Superior temporal gyrus (tissue), 1 donor: Measurements from ENCODE around the gene LAMA5.

Source experiments
- DNase-seq: peaks from one replicate; pipeline ENCODE4 v3.0.0-alpha.2; 2016; ENCODE audit errors: extremely low spot score

Gene LAMA5

GRCh38 chr20:62370807-62371587, 3.9 kb upstream of the LAMA5 start:
- DNase-seq: no peak

GRCh38 chr20:62370115-62370806, 3.1 kb upstream of the LAMA5 start:
- no peak for DNase-seq

GRCh38 chr20:62369815-62370114, 2.7 kb upstream of the LAMA5 start:
- no peak for DNase-seq

GRCh38 chr20:62368976-62369814, 2.1 kb upstream of the LAMA5 start:
- DNase-seq: no peak

- DNase-seq: no peak
Observed at GRCh38 chr20:62368392-62368975, 1.4 kb upstream of the LAMA5 start.

GRCh38 chr20:62367633-62368391, 700 bp upstream of the LAMA5 start:
- no peak for DNase-seq

GRCh38 chr20:62366370-62367135, 559 bp downstream of the LAMA5 start:
- DNase-seq: no peak

- no peak for DNase-seq
Observed at GRCh38 chr20:62365814-62366369, 1.2 kb downstream of the LAMA5 start.

- no peak for DNase-seq
Observed at GRCh38 chr20:62364911-62365736, 2.0 kb downstream of the LAMA5 start.

GRCh38 chr20:62363920-62364851, 2.9 kb downstream of the LAMA5 start:
- no peak for DNase-seq

GRCh38 chr20:62362991-62363919, 3.9 kb downstream of the LAMA5 start:
- no peak for DNase-seq

GRCh38 chr20:62362590-62362940, 4.5 kb downstream of the LAMA5 start:
- no peak for DNase-seq

- DNase-seq: no peak
Observed at GRCh38 chr20:62361799-62362589, 5.1 kb downstream of the LAMA5 start.

GRCh38 chr20:62360854-62361798, 6.0 kb downstream of the LAMA5 start:
- DNase-seq: no peak

GRCh38 chr20:62359491-62360121, 7.5 kb downstream of the LAMA5 start:
- DNase-seq: no peak
